ENCODE results near the gene ABLIM3. TPM values are rescaled to one million over a fixed set of nuclear protein-coding genes. Genes with fewer than 3 reads are reported as not detected.
A peak's percentile ranks its signal among the peaks of the same experiment; 100 is the strongest.
"Not testable (repeated sequence)": the region's sequence is repeated elsewhere in the genome, so short reads cannot be mapped to it uniquely, and the experiment has no call there.

The ABLIM3 gene
- polyA plus RNA-seq, 1 of the 3 experiments (the other 2 are of a cell fraction), result 5.9 TPM

- H3K27ac ChIP-seq (ENCODE audit: low read depth in 2 of 2, low read length in 1 of 2); H3K9me2 ChIP-seq; H3K27me3 ChIP-seq (ENCODE audit: insufficient read depth); H3K9ac ChIP-seq; DNase-seq; H3K4me3 ChIP-seq (ENCODE audit: low read depth in 2 of 2, low read length in 1 of 2); H2AFZ ChIP-seq (ENCODE audit: low read depth); H3K4me1 ChIP-seq (ENCODE audit: control insufficient read depth in 1 of 2, insufficient read depth in 2 of 2, low read depth in 1 of 2, low read length in 1 of 2); H4K20me1 ChIP-seq (ENCODE audit: insufficient read depth); H3K79me2 ChIP-seq (ENCODE audit: insufficient read depth); H3K4me2 ChIP-seq; H3F3A ChIP-seq (replicated peaks; ENCODE audit: insufficient read depth); H3K9me3 ChIP-seq; POLR2A ChIA-PET: not testable (repeated sequence)
- CTCF ChIA-PET, result interaction anchor here (1.1 kb wide), 1 partner anchor 12 kb away, joined by 4 read pairs; no protein-coding TSS in a partner anchor
- WGBS (ENCODE audit: low lambda C conversion rate), result 73% methylated on average over 10 of the region's 10 CpGs
- TF ChIP-seq FOSL2 (IDR thresholded peaks at IDR 0.05; ENCODE audit: borderline replicate concordance, low read depth), result 0 out of 2 replicates have a peak, but pooled peaks have one; percentile 8
- peaks cover 0 to 20% of the 10 kb centered on the region in 2 experiments for H3K36me3 ChIP-seq (replicated peaks in 1 of 2; ENCODE audit: control insufficient read depth in 1 of 2, insufficient read depth in 2 of 2, low read length in 1 of 2)
Observed at GRCh38 chr5:149187617-149188016, 46.3 kb downstream of the ABLIM3 start.

- WGBS (ENCODE audit: low lambda C conversion rate), result 100% methylated on average over 3 of the region's 3 CpGs
- Histone ChIP-seq H3F3A (replicated peaks; ENCODE audit: insufficient read depth) (peaks cover 3% of the 10 kb centered on the region), H3K4me3 (ENCODE audit: low read depth in 2 of 2, low read length in 1 of 2) (no peak overlapping the region), H3K4me1 (ENCODE audit: control insufficient read depth in 1 of 2, insufficient read depth in 2 of 2, low read depth in 1 of 2, low read length in 1 of 2) (peaks cover 0 to 4% of the 10 kb centered on the region in 2 experiments; a peak in 1 of 4 replicates), H2AFZ (ENCODE audit: low read depth) (no peak overlapping the region), H3K9me3 (no peaks in the 10 kb centered on the region), H4K20me1 (ENCODE audit: insufficient read depth) (no peaks in the 10 kb centered on the region), H3K9ac (no peak overlapping the region), H3K79me2 (ENCODE audit: insufficient read depth) (no peaks in the 10 kb centered on the region; the same call in 1 of the 2 replicates), H3K9me2 (no peaks in the 10 kb centered on the region), H3K27ac (ENCODE audit: low read depth in 2 of 2, low read length in 1 of 2) (no peak overlapping the region), H3K4me2 (no peak overlapping the region), H3K27me3 (ENCODE audit: insufficient read depth) (no peaks in the 10 kb centered on the region), H3K36me3 (replicated peaks in 1 of 2; ENCODE audit: control insufficient read depth in 1 of 2, insufficient read depth in 2 of 2, low read length in 1 of 2) (peaks cover 0 to 20% of the 10 kb centered on the region in 2 experiments)
- no peak for DNase-seq
- POLR2A ChIA-PET, result no interaction called here
- no peak for TF ChIP-seq RAD21 (IDR thresholded peaks at IDR 0.05; ENCODE audit: low read length)
- TF ChIP-seq ZBTB33 (IDR thresholded peaks at IDR 0.05; ENCODE audit: borderline replicate concordance, low read depth), result no peak
- no peak for TF ChIP-seq RFX5 (IDR thresholded peaks at IDR 0.05; ENCODE audit: low read length)
- no peak for TF ChIP-seq MXI1 (IDR thresholded peaks at IDR 0.05; ENCODE audit: low read depth, low read length)
- TF ChIP-seq GATA2 (CRISPR knock-in tag; IDR thresholded peaks at IDR 0.05), result no peak
- no peak for TF ChIP-seq RCOR1 (IDR thresholded peaks at IDR 0.05; ENCODE audit: low read length)
- no peak for TF ChIP-seq MEF2A (IDR thresholded peaks at IDR 0.05; ENCODE audit: borderline replicate concordance, low read depth)
- no peak for TF ChIP-seq USF2 (IDR thresholded peaks at IDR 0.05; ENCODE audit: borderline replicate concordance, low read depth, low read length)
- TF ChIP-seq NFIC (IDR thresholded peaks at IDR 0.05; ENCODE audit: borderline replicate concordance), result no peak
- no peak for TF ChIP-seq YY1 (IDR thresholded peaks at IDR 0.05; ENCODE audit: low read depth)
- no peak for TF ChIP-seq PBX3 (IDR thresholded peaks at IDR 0.05)
- TF ChIP-seq FOXJ3 (CRISPR knock-in tag; IDR thresholded peaks at IDR 0.05), result no peak
- no peak for TF ChIP-seq NRF1 (IDR thresholded peaks at IDR 0.05; ENCODE audit: low read depth, low read length)
- no peak for TF ChIP-seq EP300 (IDR thresholded peaks at IDR 0.05; ENCODE audit: borderline replicate concordance in 1 of 2, low read depth in 1 of 2, low read length in 1 of 2)
- CTCF ChIA-PET, result no interaction called here
Observed at GRCh38 chr5:149188383-149188782, 47.1 kb downstream of the ABLIM3 start.
